ENCODE results near the gene DENND5A.

The DENND5A gene

DNA sequence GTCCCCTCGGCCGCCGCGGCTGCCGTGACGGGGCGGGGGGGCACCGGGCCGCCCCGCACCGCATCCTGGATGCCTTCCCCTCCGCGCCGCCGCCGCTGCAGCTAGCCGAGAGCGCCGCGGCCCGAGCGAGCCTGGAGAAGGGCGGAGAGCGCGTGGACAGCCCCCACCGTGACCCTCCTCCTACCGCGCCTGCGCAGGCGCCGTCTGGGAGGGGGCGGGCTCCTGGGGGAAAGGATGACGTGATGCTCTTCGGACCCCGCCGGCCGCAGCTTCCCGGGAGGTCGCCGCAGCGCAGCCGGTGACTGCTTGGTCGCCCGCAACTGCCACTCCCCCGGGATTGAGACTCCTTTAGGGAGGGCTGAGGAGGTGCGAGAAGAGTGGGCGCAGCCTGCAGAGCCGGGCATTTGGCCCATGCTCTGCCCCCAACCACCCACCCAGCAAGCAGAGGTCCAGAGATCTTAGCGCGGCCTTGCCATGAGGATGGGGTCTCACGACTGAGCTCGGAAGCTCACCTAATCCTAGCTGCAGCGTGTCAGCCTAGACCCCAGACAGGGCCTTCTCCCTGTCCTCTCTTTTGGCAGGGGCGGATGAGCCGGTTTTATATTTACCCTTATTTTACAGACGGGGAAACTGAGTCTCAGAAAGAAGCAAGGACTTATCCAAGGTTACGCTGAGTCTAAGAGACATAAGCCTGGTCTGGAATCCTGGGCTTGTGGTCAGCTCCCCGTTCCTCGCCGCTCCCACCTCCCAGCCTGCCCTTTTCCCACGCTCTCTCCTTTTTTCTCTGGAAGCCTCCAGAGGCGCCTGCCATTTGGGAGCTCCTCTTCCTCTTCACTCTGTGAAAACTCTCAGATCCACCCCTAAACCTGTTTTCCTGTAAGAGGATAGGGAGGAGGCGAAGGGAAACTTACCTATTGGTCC, at the start of gene DENND5A:
Gene DENND5A, minus strand, starts transcription at position 140 of the 921 bp plus-strand sequence. CDS start 281 bp downstream, outside the sequence.
- peak; percentile 47 for DNase-seq

DNA sequence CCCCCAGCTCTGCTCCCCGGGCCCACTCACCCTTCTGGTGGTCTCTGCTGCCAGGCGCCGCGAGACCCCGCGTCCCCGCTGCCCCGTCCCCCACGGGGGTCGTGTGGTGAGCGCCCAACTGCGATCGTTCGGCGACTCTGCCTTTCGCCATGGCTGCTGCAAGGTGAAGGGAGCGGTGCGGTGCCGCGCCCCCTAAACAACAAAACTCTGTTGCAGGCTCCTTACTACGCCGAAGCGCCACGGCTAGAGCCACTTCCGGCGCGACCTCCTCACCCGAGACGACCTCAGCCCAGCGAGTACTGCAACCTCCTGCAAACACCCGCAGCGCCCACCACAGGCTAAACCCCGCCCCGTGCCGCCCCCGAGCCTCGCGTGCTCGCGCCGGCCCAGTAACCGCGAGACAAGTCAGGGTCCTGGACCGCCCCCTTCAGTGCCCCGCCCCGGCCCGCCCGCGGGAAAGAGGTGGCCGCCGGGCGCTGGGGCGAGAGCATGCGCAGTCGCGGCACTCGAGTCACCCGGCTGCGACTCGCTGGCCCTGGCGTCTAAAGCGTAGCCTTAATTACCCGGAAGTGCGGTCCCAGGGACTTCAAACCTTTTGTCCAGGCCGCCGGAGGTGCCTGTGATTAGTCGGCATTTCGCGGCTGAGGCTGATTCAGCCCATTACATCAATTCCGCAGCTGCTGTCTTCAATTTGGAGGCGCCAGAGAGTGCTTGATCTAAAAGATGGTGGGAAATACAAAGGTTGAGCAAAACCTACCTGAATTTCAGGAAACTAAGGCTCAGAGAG, 49.3 kb upstream of the DENND5A start, which contains the start of gene TMEM41B:
Gene TMEM41B, minus strand, starts transcription at position 303 of the 787 bp plus-strand sequence. Its CDS starts 152 bp downstream, at position 151.
- peak; percentile 98 for DNase-seq

DNA sequence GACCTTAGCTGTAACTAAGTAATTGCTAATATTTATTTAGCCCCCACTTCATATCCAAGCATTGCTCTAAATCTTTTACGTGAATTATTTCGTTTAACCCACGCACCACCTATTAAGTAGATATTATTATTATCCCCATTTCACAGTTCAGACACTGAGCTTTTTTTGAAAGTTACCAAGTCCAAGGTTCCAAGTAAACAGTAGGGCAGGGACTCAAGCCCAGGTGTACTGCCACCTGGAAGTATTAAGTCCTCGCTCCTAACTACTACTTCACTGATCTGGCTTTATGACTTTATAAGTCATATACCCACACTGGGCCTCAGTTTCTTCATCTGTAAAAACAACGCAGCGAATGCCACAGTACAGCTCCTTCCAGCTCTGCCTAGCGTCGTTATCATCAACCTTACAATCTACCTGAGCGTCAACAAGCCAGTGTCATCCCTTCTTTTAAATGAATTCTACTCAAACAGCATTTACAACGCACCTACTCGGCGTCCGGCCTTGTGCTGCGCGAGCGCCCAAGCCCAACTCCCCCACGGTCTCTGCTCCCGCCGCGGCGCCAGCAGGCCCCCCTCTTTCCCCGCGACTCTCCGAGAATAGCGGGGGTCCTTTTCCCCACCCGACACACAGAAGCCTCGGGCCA, 48.6 kb upstream of the DENND5A start:
- DNase-seq = no peak

DNA sequence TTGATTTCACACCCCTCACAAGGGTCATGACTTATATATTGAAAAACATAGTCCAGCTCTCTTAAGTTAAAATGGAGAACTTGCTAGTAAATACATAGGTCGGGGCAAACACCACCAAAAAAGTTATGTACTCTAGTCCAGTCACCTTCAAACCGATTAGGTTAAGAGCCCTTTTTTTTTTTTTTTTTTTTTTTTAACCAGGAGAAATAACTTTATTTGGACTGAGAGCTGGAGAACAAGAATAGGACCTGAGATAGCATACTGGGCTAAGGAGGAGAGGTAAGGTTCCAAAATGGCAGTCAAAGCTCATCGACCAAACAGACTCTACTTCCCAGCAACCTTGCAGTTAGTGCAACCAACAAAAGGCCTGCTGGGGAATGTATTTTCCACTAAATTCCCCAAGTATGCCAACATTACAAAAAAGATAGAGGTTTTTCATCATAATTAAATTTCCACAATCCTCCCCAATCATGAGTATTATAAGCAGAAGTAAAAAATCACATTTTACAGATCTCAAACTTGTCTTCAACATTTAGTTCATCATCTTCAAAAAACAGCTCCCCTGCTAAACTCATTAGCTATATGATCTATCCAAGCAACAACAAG, 45.4 kb upstream of the DENND5A start:
- no peak for DNase-seq

DNA sequence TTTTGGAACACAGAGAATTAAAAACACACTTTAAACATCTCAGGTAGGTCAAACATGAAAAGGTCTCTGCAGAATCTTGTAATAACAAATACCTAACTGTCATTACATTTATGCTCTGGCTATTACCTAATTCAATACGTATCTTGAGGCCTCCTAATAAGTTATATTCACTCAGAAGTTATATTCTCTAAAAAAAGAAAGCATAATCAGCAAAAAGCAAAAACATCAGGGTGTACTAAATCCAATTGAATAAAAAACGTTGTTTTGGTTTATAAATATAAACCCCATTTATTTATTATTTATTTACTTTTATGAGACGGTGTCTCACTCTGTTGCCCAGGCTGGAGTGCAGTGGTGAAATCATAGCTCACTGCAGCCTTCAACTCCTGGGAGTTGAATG, 39.0 kb upstream of the DENND5A start:
- DNase-seq = no peak

DNA sequence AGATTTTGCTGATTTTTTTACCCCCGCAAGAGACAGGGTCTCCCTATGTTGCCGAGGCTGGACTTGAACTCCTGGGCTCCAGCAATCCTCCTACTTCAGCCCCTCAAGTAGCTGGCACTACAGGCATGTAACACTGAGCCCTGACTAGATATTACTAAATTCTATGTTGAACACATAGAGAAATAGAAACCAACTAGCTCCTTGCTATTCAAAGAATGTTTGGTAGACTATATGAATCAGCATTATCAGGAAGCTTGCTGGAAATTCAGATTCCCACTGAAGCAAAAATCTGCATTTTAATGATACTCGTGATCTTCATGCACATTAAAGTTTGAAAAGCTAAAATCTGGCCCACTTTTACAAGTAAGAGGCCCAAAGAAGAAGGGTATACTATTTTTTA, 37.3 kb upstream of the DENND5A start:
- DNase-seq = no peak

DNA sequence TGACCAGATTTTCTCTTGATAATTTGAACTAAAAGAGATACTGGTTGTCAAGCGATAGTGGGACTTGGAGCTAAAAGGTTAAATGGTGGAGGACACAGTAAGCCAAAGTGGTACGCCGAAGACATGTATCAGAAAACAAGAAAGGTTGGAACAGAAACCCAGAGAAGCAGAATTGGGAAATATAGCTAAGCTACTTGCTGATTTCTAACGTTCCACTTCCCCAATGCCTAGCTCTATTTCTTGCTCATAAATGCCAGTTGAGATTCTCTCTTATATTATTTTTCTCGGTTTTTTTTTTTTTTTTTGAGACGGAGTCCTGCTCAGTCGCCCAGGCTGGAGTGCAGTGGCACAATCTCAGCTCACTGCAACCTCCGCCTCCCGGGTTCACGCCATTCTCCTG, 36.6 kb upstream of the DENND5A start:
- no peak for DNase-seq

DNA sequence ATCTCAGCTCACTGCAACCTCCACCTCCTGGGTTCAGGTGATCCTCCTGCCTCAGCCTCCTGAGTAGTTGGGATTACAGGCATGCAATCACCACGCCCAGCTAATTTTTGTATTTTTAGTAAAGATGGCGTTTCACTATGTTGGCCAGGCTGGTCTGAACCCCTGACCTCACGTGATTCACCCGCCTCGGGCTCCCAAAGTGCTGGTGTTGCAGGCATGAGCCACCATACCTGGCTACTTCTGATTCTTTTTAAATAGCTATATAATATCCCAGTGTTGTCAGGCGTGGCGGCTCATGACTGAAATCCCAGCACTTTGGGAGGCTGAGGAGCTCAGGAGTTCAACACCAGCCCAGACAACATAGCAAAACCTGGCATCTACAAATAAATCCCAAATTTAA, 28.5 kb upstream of the DENND5A start:
- no peak for DNase-seq

DNA sequence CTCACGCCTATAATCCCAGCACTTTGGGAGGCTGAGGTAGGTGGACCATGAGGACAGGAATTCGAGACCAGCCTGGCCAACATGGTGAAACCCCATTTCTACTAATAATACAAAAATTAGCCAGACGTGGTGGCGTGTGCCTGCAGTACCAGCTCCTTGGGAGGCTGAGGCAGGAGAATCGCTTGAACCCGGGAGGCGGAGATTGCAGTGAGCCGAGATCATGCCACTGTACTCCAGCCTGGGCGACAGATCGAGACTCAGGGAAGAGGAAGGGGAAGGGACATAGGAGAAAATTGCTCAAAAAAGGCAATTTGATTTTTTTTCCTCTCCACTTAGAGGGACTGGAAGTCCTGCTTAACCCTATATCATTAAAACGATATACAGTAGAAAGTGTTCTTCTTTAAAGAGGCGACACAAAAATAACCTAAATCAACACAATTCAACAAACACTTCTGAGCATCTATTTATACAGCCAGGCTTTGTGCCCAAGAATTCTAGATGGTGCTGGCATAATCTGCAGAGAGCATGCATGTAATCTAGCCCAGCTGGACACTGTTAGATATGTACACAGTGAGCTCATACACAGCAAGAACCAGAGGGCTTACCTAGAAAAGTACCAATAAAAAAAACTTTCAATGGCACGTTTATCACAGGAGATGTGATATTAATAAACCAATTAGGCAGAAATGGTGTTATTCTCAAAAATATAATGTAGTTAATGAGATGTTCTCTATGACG, 20.9 kb upstream of the DENND5A start:
- DNase-seq = no peak

DNA sequence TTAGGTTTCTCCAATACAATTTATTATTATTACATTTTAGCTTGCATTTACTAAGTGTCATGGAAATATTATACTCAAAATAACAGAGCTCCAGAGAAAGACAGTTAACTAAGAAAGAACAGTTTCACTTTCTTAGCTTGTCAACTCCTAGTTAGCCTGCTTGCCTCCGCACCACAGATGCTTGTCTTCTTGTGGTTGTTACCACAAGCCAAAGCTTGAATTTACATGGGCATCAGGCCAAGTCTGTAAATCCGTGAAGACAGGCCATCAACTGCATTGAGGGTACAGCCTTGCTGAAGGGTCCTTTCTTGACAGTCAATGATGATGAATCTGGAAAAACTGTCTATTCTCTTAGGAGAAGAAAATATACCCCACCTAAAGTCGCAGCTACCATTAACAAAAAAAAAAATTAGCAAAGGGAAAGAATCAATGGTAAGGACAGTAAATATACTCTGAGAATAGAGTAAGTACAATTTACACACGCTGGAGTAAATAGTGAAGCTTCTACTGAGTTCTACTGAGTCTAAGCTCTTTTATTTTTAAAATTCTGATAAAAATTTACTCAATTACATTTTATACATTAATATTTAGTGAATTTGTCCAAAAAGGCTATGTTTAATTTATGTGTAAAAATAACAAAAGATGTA, 15.6 kb upstream of the DENND5A start:
- DNase-seq = peak; percentile 71

DNA sequence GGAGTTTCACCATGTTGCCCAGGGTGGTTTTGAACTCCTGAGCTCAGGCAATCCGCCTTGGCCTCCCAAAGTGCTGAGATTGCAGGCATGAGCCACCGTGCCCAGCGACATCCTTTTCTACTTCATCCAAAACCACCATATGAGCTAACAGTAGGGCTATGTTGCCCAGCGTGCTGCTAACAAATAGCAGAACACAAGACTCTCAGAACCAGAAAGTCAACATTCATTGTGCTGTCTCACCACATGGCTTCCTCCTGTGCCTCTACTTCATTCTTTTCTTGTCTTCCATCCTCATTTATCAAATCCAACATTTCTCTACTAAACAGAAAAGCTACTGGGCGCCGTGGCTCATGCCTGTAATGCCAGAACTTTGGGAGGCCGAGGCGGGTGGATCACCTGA, 12.0 kb upstream of the DENND5A start:
- DNase-seq = no peak

DNA sequence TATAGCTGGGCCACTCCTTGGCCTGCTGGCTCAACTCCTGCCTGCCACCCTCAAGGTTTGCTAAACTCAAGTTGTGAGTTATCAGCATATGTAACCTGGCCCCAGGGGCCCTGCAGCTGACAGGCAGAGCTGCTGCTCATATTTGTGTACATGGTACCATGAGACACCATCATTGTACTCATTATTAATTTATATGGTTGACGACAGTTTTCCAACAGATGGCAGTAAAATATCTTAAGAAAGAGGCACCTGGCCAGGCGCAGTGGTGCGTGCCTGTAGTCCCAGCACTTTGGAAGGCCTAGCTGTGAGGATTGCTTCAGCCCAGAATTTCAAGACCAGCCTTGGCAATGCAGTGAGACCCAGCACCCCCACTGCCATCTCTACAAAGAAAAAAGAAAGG, 11.4 kb upstream of the DENND5A start:
- no peak for DNase-seq

DNA sequence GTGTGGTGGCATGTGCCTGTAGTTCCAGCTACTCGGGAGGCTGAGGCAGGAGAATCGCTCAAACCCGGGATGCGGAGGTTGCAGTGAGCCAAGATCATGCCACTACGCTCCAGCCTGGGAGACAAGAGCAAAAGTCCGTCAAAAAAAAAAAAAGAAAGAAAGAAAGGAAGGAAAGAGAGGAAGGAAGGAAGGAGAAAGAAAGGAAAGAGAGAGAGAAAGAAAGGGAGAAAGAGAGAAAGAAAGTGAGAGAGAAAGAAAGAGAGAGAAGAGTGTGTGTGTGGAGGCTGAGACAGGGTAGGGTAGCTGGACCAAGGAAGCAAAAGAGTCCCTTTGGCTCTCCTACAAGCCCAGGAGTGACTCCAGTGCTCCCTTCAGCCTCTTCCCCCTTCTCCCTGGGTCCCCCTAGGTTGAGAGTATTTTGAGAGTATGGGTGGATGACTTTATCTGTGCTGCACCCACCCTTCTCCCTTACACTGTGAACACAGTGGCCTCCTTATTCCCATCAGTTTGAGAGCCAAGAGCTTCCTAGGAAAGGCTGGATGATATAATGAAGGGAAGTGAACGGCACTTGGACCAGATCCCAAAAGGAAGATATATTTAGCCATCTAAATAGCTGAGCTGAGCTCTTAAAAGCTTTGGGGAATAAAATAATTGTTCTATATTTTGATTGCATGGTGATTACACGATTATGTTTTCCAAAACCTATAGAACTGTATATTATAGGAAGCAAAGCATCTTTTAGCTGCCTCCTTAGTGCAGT, 9.5 kb upstream of the DENND5A start:
- DNase-seq = no peak

DNA sequence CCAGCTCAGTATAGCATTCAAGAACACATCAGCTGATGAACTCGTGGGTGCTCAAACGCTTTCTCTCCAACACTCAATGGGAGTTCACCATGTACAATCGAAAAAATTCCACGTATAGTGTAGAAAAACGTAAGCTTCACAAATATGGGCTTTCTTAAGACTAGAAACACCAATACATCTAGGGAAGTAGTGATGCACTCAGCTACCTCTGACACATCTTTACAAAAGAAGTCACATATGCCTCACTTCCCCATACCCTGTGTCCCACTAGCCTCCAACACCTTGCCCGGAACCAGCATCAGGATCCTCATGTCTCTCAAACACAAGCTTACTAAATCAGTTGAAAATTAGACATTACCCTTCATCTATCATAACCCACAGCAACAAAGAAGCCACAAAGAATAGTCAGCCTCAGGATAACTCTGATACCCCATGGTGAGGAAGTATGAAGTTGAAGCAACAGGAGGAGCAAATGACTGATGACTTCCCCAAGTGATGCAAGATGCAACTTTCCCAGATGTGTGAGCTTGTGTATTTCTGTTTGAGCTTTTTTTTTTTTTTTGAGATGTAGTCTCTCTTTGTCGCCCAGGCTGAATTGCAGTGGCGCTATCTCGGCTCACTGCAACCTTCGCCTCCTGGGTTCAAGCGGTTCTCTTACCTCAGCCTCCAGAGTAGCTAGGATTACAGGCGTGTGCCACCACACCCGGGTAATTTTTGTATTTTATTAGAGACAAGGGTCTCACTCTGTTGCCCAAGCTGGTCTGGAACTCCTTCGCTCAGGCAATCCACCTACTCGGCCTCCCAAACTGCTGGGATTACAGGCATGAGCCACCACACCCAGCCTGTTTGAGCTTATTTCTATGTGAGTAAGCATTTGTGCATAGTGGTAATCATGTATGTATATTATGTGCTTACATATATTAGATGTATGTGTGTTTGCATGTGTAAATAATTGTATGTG, 8.5 kb upstream of the DENND5A start:
- no peak for DNase-seq

DNA sequence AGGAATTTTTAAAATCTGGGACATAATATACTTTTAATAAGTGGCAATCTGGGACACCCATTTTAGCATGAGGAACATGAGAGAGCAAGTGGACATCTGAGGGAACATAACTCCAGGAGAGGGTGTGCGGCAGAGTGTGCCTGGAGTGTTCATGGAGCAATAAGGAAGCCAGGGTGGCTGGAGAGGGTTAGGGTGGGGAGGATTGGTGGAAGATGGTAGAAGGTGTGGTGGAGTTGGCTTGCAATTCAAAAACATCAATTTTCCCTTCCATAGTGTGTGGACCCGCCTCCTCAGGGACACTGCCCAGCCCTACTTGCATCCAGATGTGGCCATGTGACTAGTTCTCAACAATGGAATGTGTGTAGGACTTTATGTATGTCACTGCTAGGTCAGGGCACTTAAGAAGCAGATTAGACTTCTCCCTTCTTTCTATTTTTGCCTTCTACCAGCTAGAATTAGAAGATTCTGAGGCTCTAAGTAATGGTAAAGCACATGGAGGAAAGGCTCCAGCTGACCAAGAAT, 4.4 kb upstream of the DENND5A start:
- no peak for DNase-seq

DNA sequence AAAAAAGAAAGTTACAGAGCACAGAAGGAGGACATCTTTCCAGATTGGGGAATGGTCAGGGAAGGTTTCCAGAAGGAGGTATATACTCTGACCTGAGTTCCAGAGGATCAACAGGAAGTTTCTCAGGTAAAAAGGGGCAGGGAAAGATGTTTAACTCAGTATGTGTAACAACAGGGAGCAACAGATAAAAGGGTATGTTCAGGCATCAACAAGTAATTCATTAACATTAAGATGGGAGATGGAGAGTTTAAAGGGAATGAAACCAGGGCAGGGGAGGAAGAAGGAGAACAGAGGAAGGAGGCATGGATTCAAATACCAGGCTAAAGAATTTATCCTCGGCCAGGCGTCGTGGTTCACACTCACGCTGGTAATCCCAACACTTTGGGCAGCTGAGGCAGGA, 2.5 kb upstream of the DENND5A start:
- no peak for DNase-seq

DNA sequence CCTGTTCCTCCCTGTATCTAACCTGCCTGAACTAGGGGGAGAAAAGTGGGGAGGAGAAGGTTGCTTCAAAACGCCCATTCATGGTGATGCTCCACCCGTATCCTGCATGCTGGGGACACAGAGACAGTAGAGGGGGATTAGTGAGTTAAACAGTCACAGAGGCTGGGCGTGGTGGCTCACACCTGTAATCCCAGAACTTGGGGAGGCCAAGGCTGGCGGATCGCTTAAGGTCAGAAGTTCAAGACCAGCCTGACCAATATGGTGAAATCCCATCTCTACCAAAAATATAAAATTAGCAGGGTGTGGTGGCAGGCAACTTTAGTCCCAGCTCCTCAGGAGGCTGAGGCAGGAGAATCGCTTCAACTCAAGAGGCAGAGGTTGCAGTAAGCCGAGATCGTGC, 1.8 kb upstream of the DENND5A start:
- DNase-seq = no peak

DNA sequence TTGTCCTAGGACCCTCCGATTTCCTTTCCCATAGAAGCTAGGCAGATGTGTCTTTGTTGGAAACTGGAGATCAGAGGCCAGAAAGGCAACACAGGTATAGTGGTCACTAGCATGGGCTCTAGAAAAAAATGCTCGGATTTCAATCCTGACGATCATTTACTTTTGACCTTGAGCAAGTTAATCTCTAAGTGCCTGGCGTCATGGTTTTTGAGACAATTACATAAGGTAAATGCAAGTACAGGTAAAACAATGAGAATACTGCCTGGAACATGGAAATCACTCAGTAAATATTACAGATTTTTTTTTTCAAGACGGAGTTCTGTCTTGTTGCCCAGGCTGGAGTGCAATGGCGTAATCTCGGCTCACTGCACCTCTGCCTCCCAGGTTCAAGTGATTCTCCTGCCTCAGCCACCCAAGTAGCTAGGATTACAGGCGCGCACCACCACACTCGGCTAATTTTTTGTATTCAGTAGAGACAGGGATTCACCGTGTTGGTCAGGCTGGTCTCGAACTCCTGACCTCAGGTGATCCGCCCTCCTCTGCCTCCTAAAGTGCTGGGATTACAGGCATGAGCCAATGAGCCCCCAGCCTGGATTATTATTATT, 1.1 kb upstream of the DENND5A start:
- DNase-seq = no peak
